ENCODE data around the gene MTCL1.

- TF ChIP-seq, protein P1, sequence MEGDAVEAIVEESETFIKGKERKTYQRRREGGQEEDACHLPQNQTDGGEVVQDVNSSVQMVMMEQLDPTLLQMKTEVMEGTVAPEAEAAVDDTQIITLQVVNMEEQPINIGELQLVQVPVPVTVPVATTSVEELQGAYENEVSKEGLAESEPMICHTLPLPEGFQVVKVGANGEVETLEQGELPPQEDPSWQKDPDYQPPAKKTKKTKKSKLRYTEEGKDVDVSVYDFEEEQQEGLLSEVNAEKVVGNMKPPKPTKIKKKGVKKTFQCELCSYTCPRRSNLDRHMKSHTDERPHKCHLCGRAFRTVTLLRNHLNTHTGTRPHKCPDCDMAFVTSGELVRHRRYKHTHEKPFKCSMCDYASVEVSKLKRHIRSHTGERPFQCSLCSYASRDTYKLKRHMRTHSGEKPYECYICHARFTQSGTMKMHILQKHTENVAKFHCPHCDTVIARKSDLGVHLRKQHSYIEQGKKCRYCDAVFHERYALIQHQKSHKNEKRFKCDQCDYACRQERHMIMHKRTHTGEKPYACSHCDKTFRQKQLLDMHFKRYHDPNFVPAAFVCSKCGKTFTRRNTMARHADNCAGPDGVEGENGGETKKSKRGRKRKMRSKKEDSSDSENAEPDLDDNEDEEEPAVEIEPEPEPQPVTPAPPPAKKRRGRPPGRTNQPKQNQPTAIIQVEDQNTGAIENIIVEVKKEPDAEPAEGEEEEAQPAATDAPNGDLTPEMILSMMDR (IDR thresholded peaks at IDR 0.05; ENCODE audit: borderline replicate concordance, extremely low read depth, low read length, poor library complexity, severe bottlenecking) = no peak
- no peak for TF ChIP-seq EZH2 (IDR thresholded peaks at IDR 0.05; ENCODE audit: borderline replicate concordance, low read depth, low read length, severe bottlenecking)
Observed at GRCh38 chr18:8760984-8761383, 55.6 kb downstream of the MTCL1 start.
